Type B pancreatic cell (in vitro differentiated cells): ENCODE data around the gene NPTX1. TPM values are rescaled to one million over a fixed set of nuclear protein-coding genes. Genes with fewer than 3 reads are reported as not detected.

Experiments
- DNase-seq: peaks from one replicate; pipeline ENCODE4 v3.0.0; 2021; ENCODE audit warnings: mixed read lengths; ENCODE audit not compliant: unreplicated experiment; ENCODE audit errors: extremely low spot score
- H3K27ac Mint-ChIP-seq: 2 replicates; pipeline ENCODE4 v1.8.0; 2021; ENCODE audit warnings: mild to moderate bottlenecking, mixed read lengths
- H3K27me3 Mint-ChIP-seq: 2 replicates; pipeline ENCODE4 v1.8.0; 2021; ENCODE audit warnings: mixed read lengths
- H3K36me3 Mint-ChIP-seq: 2 replicates; pipeline ENCODE4 v1.8.0; 2021; ENCODE audit warnings: mixed read lengths
- H3K4me1 Mint-ChIP-seq: one replicate; pipeline ENCODE4 v1.8.0; 2021; ENCODE audit warnings: mixed read lengths; ENCODE audit not compliant: unreplicated experiment
- H3K4me3 Mint-ChIP-seq: 2 replicates; pipeline ENCODE4 v1.8.0; 2021; ENCODE audit warnings: mild to moderate bottlenecking, mixed read lengths
- H3K9me3 Mint-ChIP-seq: 2 replicates; pipeline ENCODE4 v1.8.0; 2021; ENCODE audit warnings: mixed read lengths
- total RNA-seq: library from RNA; stranded (reverse); gene quantifications from 2 replicates; pipeline ENCODE4 v1.2.1, GENCODE V29; 2021; ENCODE audit warnings: low replicate concordance
- TF ChIP-seq, protein P1 (sequence below): fragments of 200-600 bp; sonication (generic); conservative IDR thresholded peaks from 2 replicates; pipeline ENCODE4 v1.5.0; 2021; ENCODE audit warnings: antibody characterized with exemption, mild to moderate bottlenecking

NPTX1 gene
- total RNA-seq, 1 donor from 2014 or later, result 4.7 TPM

DNA sequence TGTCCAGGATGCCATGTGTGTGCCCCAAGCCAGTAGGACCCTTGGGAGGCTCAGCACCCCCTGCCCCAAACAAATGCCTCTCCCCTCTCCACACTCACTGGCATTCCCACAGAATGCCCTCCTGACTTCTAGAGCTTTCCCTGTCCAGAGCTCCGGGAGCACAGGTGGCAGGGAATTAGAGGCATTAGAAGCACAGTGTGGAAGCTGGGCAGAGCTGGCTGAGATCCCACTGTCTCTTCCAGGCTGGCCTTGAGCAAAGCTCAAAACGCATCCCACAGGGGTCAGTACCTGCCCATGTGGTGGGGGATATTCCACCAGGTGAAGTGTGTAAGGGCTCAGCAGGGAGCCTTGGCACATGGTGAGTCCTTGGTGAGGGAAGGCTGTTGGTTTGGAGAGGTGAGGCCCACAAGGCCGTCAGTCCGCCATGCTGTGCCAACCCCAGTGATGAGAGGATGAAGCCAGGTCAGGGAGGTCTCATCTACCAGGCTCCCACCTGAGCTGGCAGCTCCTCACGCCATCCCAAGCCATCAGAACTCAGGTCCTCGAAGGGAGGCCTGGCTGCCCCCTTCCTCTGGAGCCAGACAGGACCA is 43.4 kb downstream of the NPTX1 start:
- TF ChIP-seq, protein P1, sequence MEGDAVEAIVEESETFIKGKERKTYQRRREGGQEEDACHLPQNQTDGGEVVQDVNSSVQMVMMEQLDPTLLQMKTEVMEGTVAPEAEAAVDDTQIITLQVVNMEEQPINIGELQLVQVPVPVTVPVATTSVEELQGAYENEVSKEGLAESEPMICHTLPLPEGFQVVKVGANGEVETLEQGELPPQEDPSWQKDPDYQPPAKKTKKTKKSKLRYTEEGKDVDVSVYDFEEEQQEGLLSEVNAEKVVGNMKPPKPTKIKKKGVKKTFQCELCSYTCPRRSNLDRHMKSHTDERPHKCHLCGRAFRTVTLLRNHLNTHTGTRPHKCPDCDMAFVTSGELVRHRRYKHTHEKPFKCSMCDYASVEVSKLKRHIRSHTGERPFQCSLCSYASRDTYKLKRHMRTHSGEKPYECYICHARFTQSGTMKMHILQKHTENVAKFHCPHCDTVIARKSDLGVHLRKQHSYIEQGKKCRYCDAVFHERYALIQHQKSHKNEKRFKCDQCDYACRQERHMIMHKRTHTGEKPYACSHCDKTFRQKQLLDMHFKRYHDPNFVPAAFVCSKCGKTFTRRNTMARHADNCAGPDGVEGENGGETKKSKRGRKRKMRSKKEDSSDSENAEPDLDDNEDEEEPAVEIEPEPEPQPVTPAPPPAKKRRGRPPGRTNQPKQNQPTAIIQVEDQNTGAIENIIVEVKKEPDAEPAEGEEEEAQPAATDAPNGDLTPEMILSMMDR, result no peak
- Mint-ChIP-seq H3K4me3 (no peak overlapping the region), H3K9me3 (no peaks in the 10 kb centered on the region), H3K27ac (no peak overlapping the region), H3K4me1 (no peaks in the 10 kb centered on the region), H3K36me3 (no peaks in the 10 kb centered on the region), H3K27me3 (no peaks in the 10 kb centered on the region)
- DNase-seq, result no peak

- Mint-ChIP-seq H3K4me3 (no peak overlapping the region), H3K36me3 (no peaks in the 10 kb centered on the region), H3K4me1 (no peaks in the 10 kb centered on the region), H3K27me3 (no peaks in the 10 kb centered on the region), H3K27ac (no peak overlapping the region), H3K9me3 (no peaks in the 10 kb centered on the region)
- no peak for DNase-seq
- TF ChIP-seq, protein P1, result no peak
Measured at GRCh38 chr17:80432350-80432955, 44.0 kb downstream of the NPTX1 start.

GRCh38 chr17:80431246-80432195 is 44.9 kb downstream of the NPTX1 start:
- H3K27me3 Mint-ChIP-seq, result no peaks in the 10 kb centered on the region
- H3K36me3 Mint-ChIP-seq, result no peaks in the 10 kb centered on the region
- H3K9me3 Mint-ChIP-seq, result no peaks in the 10 kb centered on the region
- DNase-seq, result no peak
- H3K27ac Mint-ChIP-seq, result no peak overlapping the region
- H3K4me1 Mint-ChIP-seq, result no peaks in the 10 kb centered on the region
- H3K4me3 Mint-ChIP-seq, result no peak overlapping the region
- TF ChIP-seq, protein P1, result no peak

DNA sequence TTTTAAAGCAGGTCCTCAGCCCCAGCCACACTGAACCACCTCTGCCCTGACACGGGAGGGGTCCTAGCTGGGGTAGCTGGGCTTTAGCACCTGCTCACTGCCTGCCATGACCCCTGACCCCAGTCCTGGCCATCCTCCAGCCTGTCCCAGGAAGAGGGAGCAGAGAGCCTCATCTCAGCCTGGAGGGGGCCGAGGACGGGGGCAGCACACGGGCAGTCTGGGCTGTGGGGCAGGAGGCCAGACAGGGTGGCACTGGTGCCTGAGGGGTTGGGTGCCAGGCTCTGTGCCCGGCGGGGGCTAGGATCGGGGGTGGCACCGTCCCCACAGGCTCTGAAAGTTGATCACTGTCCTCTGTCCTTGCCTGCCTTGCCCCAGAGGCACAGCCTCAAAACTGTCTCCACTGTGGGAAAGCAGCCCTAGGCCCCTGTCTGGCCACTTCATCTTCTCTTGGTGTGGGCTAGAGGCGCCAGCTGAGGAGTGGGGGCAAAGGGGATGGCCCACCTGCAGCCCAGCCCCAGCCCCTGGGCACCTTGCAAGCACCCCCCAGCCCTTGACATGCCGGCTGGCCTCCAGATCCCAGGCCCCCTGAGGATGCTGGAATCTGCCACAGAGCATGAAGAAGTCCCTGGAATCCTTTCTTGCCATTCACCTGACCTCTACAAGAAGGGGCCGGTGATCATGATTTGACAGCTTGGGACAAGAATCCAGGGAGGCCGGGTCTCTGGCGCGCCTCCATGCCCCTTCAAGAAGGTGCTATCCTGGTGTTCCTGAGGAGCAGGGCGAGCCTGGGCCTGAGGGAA is 45.8 kb downstream of the NPTX1 start:
- H3K27ac Mint-ChIP-seq, result no peak overlapping the region

More for the DNA sequence above, 45.8 kb downstream of the NPTX1 start:
- no peaks in the 10 kb centered on the region for H3K4me1 Mint-ChIP-seq
- no peaks in the 10 kb centered on the region for H3K27me3 Mint-ChIP-seq
- DNase-seq, result no peak
- H3K36me3 Mint-ChIP-seq, result no peaks in the 10 kb centered on the region
- no peaks in the 10 kb centered on the region for H3K9me3 Mint-ChIP-seq
- no peak overlapping the region for H3K4me3 Mint-ChIP-seq
- TF ChIP-seq, protein P1, result no peak
